EL (cell line): ENCODE data around the gene SYNC.
"Not testable (repeated sequence)": the region's sequence is repeated elsewhere in the genome, so short reads cannot be mapped to it uniquely, and the experiment has no call there.

Experiments used
- DNase-seq: peaks from one replicate; pipeline ENCODE4 v3.0.0-alpha.2; 2016

Gene SYNC

GRCh38 chr1:32724678-32725614 is 22.4 kb upstream of the SYNC start:
- DNase-seq: peak; percentile 95

GRCh38 chr1:32719681-32720275 is 17.2 kb upstream of the SYNC start:
- no peak for DNase-seq

GRCh38 chr1:32718527-32718926 is 16.0 kb upstream of the SYNC start:
- DNase-seq: no peak

GRCh38 chr1:32718036-32718435 is 15.5 kb upstream of the SYNC start:
- no peak for DNase-seq

- DNase-seq: no peak
Observed at GRCh38 chr1:32717503-32717902, 14.9 kb upstream of the SYNC start.

- DNase-seq: no peak
Observed at GRCh38 chr1:32716312-32717148, 14.0 kb upstream of the SYNC start.

GRCh38 chr1:32715901-32716311 is 13.3 kb upstream of the SYNC start:
- DNase-seq: peak; percentile 28

GRCh38 chr1:32714277-32714676 is 11.7 kb upstream of the SYNC start:
- no peak for DNase-seq

- DNase-seq: no peak
Observed at GRCh38 chr1:32713081-32713480, 10.5 kb upstream of the SYNC start.

GRCh38 chr1:32711221-32711620 is 8.7 kb upstream of the SYNC start:
- DNase-seq: not testable (repeated sequence)

GRCh38 chr1:32709476-32709875 is 6.9 kb upstream of the SYNC start:
- no peak for DNase-seq

- no peak for DNase-seq
Observed at GRCh38 chr1:32709075-32709474, 6.5 kb upstream of the SYNC start.

- no peak for DNase-seq
Observed at GRCh38 chr1:32706491-32706890, 3.9 kb upstream of the SYNC start.

- DNase-seq: no peak
Observed at GRCh38 chr1:32705516-32705915, 2.9 kb upstream of the SYNC start.

GRCh38 chr1:32703479-32704291 is 1.1 kb upstream of the SYNC start:
- DNase-seq: peak; percentile 99

GRCh38 chr1:32701951-32702598 is 495 bp downstream of the SYNC start:
- peak; percentile 48 for DNase-seq

GRCh38 chr1:32701421-32701911 is 1.1 kb downstream of the SYNC start:
- DNase-seq: peak; percentile 21

- not testable (repeated sequence) for DNase-seq
Observed at GRCh38 chr1:32696996-32697395, 5.6 kb downstream of the SYNC start.

- DNase-seq: no peak
Observed at GRCh38 chr1:32696041-32696440, 6.5 kb downstream of the SYNC start.

GRCh38 chr1:32695098-32695904 is 7.3 kb downstream of the SYNC start:
- DNase-seq: peak; percentile 91
